HepG2 (cell line): ENCODE data around the gene PLSCR5. TPM values are rescaled to one million over a fixed set of nuclear protein-coding genes. Genes with fewer than 3 reads are reported as not detected.

ENCODE experiments used
- BHLHE40 ChIP-seq: IDR thresholded peaks from 2 replicates; pipeline ENCODE4 v1.6.1; 2011; ENCODE audit warnings: low read length, improper control_type of control experiment
- HHEX ChIP-seq: IDR thresholded peaks from 2 replicates; pipeline ENCODE4 v1.6.1; 2016; ENCODE audit warnings: control low read depth
- KLF9 ChIP-seq: IDR thresholded peaks from 2 replicates; pipeline ENCODE4 v1.6.1; 2016; ENCODE audit warnings: low read depth
- NFE2L2 ChIP-seq: fragments of 150-350 bp; IDR thresholded peaks from 2 replicates; pipeline ENCODE4 v1.6.1; 2014; ENCODE audit warnings: low read length
- NR2F2 ChIP-seq: IDR thresholded peaks from 2 replicates; pipeline ENCODE4 v1.6.1; 2012; ENCODE audit warnings: low read depth, inconsistent platforms, borderline replicate concordance
- SIN3B ChIP-seq: fragments of 150-350 bp; IDR thresholded peaks from 2 replicates; pipeline ENCODE4 v1.6.1; 2014; ENCODE audit warnings: low read length
- TBL1XR1 ChIP-seq: fragments of 150-350 bp; IDR thresholded peaks from 2 replicates; pipeline ENCODE4 v1.6.1; 2014; ENCODE audit warnings: borderline replicate concordance, low read length; ENCODE audit not compliant: partially characterized antibody
- XRCC5 ChIP-seq: fragments of 200-400 bp; formaldehyde crosslinking; optimal IDR thresholded peaks from 2 replicates; pipeline ENCODE3; 2017; ENCODE audit warnings: mild to moderate bottlenecking, low read length
- ZNF335 ChIP-seq: sonication (generic); formaldehyde crosslinking; IDR thresholded peaks from 2 replicates; pipeline ENCODE4 v1.4.0; 2020; ENCODE audit warnings: missing genetic modification reagents
- ZNF891 ChIP-seq: sonication (generic); formaldehyde crosslinking; IDR thresholded peaks from 2 replicates; pipeline ENCODE4 v1.5.0; 2020; ENCODE audit warnings: mild to moderate bottlenecking, missing genetic modification reagents
- polyA plus RNA-seq, 8 experiments: library from polyadenylated mRNA; depleted of rRNA in 3 of 8; stranded (reverse) in 7 of 8; unstranded in 1 of 8; fragments of >200 nt; fragmentation: Illumina TruSeq in 4 of 8; extraction: Trizol in 4 of 8; gene quantifications; 2 replicates each; pipeline versions ENCODE4 v1.2.1 to v1.2.3, GENCODE V29; 2011 to 2016; ENCODE audit warnings: low read depth in 4 of 8, missing spikeins in 1 of 8, mixed read lengths in 1 of 8; ENCODE audit not compliant: insufficient read depth in 1 of 8
- total RNA-seq, 5 experiments: library from RNA; depleted of rRNA; stranded (reverse); fragments of >200 nt; fragmentation: Illumina TruSeq; extraction: Trizol; gene quantifications; 2 replicates each; pipeline ENCODE4 v1.2.3, GENCODE V29; 2016; ENCODE audit warnings: low read depth in 1 of 5
- TF ChIP-seq, protein P1 (sequence below): sonication (generic); formaldehyde crosslinking; IDR thresholded peaks from 2 replicates; pipeline ENCODE4 v1.8.1; 2023; ENCODE audit warnings: mild to moderate bottlenecking, inconsistent platforms, moderate library complexity, missing genetic modification reagents, borderline replicate concordance
- TF ChIP-seq, protein P2 (sequence below): IDR thresholded peaks from 2 replicates; pipeline ENCODE4 v1.6.1; 2016
- TF ChIP-seq, protein P3 (sequence below): fragments of 450-650 bp; IDR thresholded peaks from 2 replicates; pipeline ENCODE4 v1.6.1; 2017; ENCODE audit warnings: mild to moderate bottlenecking
- TF ChIP-seq, protein P4 (sequence below): sonication (generic); formaldehyde crosslinking; IDR thresholded peaks from 2 replicates; pipeline ENCODE4 v1.4.0; 2020; ENCODE audit warnings: missing genetic modification reagents, mild to moderate bottlenecking, borderline replicate concordance
- TF ChIP-seq, protein P5 (sequence below): IDR thresholded peaks from 2 replicates; pipeline ENCODE4 v1.6.1; 2016; ENCODE audit warnings: low read depth, missing genetic modification reagents, missing compliant biosample characterization
- TF ChIP-seq, protein P6 (sequence below): sonication (generic); formaldehyde crosslinking; IDR thresholded peaks from 2 replicates; pipeline ENCODE4 v1.4.0; 2020; ENCODE audit warnings: mild to moderate bottlenecking, missing genetic modification reagents
- TF ChIP-seq, protein P7 (sequence below): sonication (generic); formaldehyde crosslinking; IDR thresholded peaks from 2 replicates; pipeline ENCODE4 v1.4.0; 2020; ENCODE audit warnings: missing genetic modification reagents

The PLSCR5 gene
- total and polyA plus RNA-seq, 2 of the 13 experiments (the other 11 are each of a cell fraction or from before 2014, with no cell fraction given), result 0.50 TPM; not detected in 1

DNA sequence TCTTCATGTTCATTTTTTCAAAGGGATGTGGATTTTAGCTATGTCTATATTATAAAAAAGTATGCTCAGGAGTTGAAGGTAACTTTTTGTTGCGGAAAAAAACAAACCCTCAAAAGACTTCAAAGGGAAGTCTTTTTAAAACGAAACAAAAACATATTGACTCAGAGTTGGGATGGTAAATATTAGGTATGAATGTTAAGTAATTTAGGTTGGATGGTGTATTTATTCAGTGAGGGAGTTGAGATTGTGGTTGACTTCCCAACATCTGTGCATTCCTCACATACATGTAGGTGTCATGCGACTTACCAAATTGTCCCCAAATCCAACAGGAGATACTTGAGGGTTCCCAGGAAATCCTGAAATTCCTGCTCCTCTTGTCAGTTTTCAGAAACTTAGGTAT is 32.7 kb upstream of the PLSCR5 start (continued):
- TF ChIP-seq, protein P1, sequence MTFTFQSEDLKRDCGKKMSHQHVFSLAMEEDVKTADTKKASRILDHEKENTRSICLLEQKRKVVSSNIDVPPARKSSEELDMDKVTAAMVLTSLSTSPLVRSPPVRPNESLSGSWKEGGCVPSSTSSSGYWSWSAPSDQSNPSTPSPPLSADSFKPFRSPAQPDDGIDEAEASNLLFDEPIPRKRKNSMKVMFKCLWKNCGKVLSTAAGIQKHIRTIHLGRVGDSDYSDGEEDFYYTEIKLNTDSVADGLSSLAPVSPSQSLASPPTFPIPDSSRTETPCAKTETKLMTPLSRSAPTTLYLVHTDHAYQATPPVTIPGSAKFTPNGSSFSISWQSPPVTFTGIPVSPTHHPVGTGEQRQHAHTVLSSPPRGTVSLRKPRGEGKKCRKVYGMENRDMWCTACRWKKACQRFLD (CRISPR knock-in tag), result no peak
- TF ChIP-seq ZNF891 (CRISPR knock-in tag), result no peak
- TF ChIP-seq, protein P2, sequence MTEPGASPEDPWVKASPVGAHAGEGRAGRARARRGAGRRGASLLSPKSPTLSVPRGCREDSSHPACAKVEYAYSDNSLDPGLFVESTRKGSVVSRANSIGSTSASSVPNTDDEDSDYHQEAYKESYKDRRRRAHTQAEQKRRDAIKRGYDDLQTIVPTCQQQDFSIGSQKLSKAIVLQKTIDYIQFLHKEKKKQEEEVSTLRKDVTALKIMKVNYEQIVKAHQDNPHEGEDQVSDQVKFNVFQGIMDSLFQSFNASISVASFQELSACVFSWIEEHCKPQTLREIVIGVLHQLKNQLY (CRISPR knock-in tag), result peak; percentile 57
- TF ChIP-seq NFE2L2, result no peak
- TF ChIP-seq XRCC5, result no peak
- TF ChIP-seq KLF9 (CRISPR knock-in tag), result no peak
- TF ChIP-seq, protein P3, sequence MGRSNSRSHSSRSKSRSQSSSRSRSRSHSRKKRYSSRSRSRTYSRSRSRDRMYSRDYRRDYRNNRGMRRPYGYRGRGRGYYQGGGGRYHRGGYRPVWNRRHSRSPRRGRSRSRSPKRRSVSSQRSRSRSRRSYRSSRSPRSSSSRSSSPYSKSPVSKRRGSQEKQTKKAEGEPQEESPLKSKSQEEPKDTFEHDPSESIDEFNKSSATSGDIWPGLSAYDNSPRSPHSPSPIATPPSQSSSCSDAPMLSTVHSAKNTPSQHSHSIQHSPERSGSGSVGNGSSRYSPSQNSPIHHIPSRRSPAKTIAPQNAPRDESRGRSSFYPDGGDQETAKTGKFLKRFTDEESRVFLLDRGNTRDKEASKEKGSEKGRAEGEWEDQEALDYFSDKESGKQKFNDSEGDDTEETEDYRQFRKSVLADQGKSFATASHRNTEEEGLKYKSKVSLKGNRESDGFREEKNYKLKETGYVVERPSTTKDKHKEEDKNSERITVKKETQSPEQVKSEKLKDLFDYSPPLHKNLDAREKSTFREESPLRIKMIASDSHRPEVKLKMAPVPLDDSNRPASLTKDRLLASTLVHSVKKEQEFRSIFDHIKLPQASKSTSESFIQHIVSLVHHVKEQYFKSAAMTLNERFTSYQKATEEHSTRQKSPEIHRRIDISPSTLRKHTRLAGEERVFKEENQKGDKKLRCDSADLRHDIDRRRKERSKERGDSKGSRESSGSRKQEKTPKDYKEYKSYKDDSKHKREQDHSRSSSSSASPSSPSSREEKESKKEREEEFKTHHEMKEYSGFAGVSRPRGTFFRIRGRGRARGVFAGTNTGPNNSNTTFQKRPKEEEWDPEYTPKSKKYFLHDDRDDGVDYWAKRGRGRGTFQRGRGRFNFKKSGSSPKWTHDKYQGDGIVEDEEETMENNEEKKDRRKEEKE, result no peak
- TF ChIP-seq HHEX, result peak; percentile 76
- TF ChIP-seq, protein P4, sequence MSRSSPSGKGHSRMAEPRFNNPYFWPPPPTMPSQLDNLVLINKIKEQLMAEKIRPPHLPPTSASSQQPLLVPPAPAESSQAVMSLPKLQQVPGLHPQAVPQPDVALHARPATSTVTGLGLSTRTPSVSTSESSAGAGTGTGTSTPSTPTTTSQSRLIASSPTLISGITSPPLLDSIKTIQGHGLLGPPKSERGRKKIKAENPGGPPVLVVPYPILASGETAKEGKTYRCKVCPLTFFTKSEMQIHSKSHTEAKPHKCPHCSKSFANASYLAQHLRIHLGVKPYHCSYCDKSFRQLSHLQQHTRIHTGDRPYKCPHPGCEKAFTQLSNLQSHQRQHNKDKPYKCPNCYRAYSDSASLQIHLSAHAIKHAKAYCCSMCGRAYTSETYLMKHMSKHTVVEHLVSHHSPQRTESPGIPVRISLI (CRISPR knock-in tag), result peak; percentile 81; the same call in 1 of the 2 replicates
- TF ChIP-seq, protein P5, sequence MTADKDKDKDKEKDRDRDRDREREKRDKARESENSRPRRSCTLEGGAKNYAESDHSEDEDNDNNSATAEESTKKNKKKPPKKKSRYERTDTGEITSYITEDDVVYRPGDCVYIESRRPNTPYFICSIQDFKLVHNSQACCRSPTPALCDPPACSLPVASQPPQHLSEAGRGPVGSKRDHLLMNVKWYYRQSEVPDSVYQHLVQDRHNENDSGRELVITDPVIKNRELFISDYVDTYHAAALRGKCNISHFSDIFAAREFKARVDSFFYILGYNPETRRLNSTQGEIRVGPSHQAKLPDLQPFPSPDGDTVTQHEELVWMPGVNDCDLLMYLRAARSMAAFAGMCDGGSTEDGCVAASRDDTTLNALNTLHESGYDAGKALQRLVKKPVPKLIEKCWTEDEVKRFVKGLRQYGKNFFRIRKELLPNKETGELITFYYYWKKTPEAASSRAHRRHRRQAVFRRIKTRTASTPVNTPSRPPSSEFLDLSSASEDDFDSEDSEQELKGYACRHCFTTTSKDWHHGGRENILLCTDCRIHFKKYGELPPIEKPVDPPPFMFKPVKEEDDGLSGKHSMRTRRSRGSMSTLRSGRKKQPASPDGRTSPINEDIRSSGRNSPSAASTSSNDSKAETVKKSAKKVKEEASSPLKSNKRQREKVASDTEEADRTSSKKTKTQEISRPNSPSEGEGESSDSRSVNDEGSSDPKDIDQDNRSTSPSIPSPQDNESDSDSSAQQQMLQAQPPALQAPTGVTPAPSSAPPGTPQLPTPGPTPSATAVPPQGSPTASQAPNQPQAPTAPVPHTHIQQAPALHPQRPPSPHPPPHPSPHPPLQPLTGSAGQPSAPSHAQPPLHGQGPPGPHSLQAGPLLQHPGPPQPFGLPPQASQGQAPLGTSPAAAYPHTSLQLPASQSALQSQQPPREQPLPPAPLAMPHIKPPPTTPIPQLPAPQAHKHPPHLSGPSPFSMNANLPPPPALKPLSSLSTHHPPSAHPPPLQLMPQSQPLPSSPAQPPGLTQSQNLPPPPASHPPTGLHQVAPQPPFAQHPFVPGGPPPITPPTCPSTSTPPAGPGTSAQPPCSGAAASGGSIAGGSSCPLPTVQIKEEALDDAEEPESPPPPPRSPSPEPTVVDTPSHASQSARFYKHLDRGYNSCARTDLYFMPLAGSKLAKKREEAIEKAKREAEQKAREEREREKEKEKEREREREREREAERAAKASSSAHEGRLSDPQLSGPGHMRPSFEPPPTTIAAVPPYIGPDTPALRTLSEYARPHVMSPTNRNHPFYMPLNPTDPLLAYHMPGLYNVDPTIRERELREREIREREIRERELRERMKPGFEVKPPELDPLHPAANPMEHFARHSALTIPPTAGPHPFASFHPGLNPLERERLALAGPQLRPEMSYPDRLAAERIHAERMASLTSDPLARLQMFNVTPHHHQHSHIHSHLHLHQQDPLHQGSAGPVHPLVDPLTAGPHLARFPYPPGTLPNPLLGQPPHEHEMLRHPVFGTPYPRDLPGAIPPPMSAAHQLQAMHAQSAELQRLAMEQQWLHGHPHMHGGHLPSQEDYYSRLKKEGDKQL (CRISPR knock-in tag), result peak; percentile 91
- TF ChIP-seq BHLHE40, result no peak
- TF ChIP-seq, protein P6, sequence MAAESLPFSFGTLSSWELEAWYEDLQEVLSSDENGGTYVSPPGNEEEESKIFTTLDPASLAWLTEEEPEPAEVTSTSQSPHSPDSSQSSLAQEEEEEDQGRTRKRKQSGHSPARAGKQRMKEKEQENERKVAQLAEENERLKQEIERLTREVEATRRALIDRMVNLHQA (CRISPR knock-in tag), result no peak
- peak; percentile 50 for TF ChIP-seq TBL1XR1
- TF ChIP-seq, protein P7, sequence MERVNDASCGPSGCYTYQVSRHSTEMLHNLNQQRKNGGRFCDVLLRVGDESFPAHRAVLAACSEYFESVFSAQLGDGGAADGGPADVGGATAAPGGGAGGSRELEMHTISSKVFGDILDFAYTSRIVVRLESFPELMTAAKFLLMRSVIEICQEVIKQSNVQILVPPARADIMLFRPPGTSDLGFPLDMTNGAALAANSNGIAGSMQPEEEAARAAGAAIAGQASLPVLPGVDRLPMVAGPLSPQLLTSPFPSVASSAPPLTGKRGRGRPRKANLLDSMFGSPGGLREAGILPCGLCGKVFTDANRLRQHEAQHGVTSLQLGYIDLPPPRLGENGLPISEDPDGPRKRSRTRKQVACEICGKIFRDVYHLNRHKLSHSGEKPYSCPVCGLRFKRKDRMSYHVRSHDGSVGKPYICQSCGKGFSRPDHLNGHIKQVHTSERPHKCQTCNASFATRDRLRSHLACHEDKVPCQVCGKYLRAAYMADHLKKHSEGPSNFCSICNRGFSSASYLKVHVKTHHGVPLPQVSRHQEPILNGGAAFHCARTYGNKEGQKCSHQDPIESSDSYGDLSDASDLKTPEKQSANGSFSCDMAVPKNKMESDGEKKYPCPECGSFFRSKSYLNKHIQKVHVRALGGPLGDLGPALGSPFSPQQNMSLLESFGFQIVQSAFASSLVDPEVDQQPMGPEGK (CRISPR knock-in tag), result peak; percentile 70; the same call in 1 of the 2 replicates
- TF ChIP-seq NR2F2, result peak; percentile 90
- no peak for TF ChIP-seq SIN3B
- TF ChIP-seq ZNF335 (CRISPR knock-in tag), result peak; percentile 72; the same call in 1 of the 2 replicates
